Smooth muscle cell (in vitro differentiated cells): ENCODE measurements around the gene MACROD2. TPM values are rescaled to one million over a fixed set of nuclear protein-coding genes. Genes with fewer than 3 reads are reported as not detected.

Source experiments
- DNase-seq: peaks from one replicate; lab custom pipeline; 2025; ENCODE audit not compliant: unreplicated experiment; lab: John Stamatoyannopoulos, UW
- H2AFZ ChIP-seq: fragments of 200-600 bp; sonication (generic); 2 replicates; pipeline ENCODE4 v1.6.0; 2016; ENCODE audit warnings: antibody characterized with exemption, low read depth, mild to moderate bottlenecking
- H3F3A ChIP-seq: fragments of 200-600 bp; sonication (generic); 2 replicates; pipeline ENCODE4 v1.6.0; 2017; ENCODE audit warnings: antibody characterized with exemption, low read depth
- H3K27ac ChIP-seq: fragments of 200-600 bp; sonication (generic); 2 replicates; pipeline ENCODE4 v1.5.1; 2016; ENCODE audit warnings: low read depth, mild to moderate bottlenecking
- H3K27me3 ChIP-seq: fragments of 200-600 bp; sonication (generic); 2 replicates; pipeline ENCODE4 v1.6.1; 2016; ENCODE audit warnings: low read depth, mild to moderate bottlenecking
- H3K36me3 ChIP-seq: fragments of 200-600 bp; sonication (generic); 2 replicates; pipeline ENCODE4 v1.5.1; 2016; ENCODE audit warnings: low read depth
- H3K4me1 ChIP-seq: fragments of 200-600 bp; sonication (generic); 2 replicates; pipeline ENCODE4 v1.5.1; 2016; ENCODE audit warnings: low read depth
- H3K4me2 ChIP-seq: fragments of 200-600 bp; sonication (generic); 2 replicates; pipeline ENCODE4 v1.6.0; 2016; ENCODE audit warnings: mild to moderate bottlenecking
- H3K4me3 ChIP-seq: fragments of 200-600 bp; sonication (generic); 2 replicates; pipeline ENCODE4 v1.5.1; 2016; ENCODE audit warnings: mild to moderate bottlenecking
- H3K79me2 ChIP-seq: fragments of 200-600 bp; sonication (generic); 2 replicates; pipeline ENCODE4 v1.6.0; 2016; ENCODE audit warnings: low read depth, mild to moderate bottlenecking
- H3K9ac ChIP-seq: fragments of 200-600 bp; sonication (generic); 2 replicates; pipeline ENCODE4 v1.6.0; 2016; ENCODE audit warnings: low read depth
- H3K9me3 ChIP-seq: fragments of 200-600 bp; sonication (generic); replicated peaks from 2 replicates; pipeline ENCODE4 v1.5.1; 2016; ENCODE audit warnings: low read depth
- H4K20me1 ChIP-seq: fragments of 200-600 bp; sonication (generic); 2 replicates; pipeline ENCODE4 v1.6.0; 2016; ENCODE audit warnings: low read depth
- WGBS: methylation state at CpG from one replicate; pipeline ENCODE4 v1.1.7; 2016; ENCODE audit warnings: low lambda C conversion rate; 5-methylcytosine and 5-hydroxymethylcytosine counted together
- polyA plus RNA-seq: library from polyadenylated mRNA; unstranded; fragments of >200 nt; fragmentation: Nextera tagmentation; extraction: Ambion mirVana; gene quantifications from 2 replicates; pipeline ENCODE4 v1.2.1, GENCODE V29; 2016
- total RNA-seq: library from RNA; depleted of rRNA; stranded (reverse); fragments of >200 nt; gene quantifications from 2 replicates; pipeline ENCODE4 v1.2.3, GENCODE V29; 2014
- TF ChIP-seq, protein P1 (sequence below): fragments of 200-600 bp; sonication (generic); IDR thresholded peaks from 2 replicates; pipeline ENCODE4 v1.5.1; 2017; ENCODE audit warnings: borderline replicate concordance, mild to moderate bottlenecking, antibody characterized with exemption; ENCODE audit not compliant: insufficient read depth, poor library complexity, severe bottlenecking

The MACROD2 gene
- total and polyA plus RNA-seq, 2 experiments from 2014 or later, result 0.04 to 0.32 TPM

DNA sequence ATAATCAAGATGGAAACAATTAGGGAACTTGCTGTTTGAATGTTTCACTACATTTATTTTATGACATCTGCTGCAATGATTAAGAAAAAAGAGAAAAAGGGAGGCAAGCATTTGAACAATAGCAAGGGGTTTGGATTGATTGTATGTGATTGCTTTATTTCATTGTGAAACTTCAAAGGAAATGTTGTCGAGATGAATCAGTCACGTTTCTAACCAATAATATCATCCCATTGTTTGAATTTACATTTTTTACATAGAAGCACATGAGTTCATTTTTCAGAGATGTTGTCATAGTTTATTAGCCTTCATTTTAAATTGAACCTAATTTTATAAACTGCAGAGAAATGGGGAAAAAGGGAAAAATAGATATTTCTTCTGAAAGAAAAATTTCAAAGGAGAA, 2006.0 kb downstream of the MACROD2 start:
- Histone ChIP-seq H2AFZ (no peak overlapping the region), H3K9ac (no peak overlapping the region), H3K9me3 (peaks cover 12% of the 10 kb centered on the region), H3F3A (no peaks in the 10 kb centered on the region), H3K36me3 (peaks cover 7% of the 10 kb centered on the region), H4K20me1 (no peaks in the 10 kb centered on the region), H3K27me3 (peaks cover 17% of the 10 kb centered on the region), H3K79me2 (no peaks in the 10 kb centered on the region), H3K4me3 (no peak overlapping the region), H3K27ac (no peak overlapping the region), H3K4me2 (no peak overlapping the region), H3K4me1 (no peaks in the 10 kb centered on the region)
- TF ChIP-seq, protein P1, sequence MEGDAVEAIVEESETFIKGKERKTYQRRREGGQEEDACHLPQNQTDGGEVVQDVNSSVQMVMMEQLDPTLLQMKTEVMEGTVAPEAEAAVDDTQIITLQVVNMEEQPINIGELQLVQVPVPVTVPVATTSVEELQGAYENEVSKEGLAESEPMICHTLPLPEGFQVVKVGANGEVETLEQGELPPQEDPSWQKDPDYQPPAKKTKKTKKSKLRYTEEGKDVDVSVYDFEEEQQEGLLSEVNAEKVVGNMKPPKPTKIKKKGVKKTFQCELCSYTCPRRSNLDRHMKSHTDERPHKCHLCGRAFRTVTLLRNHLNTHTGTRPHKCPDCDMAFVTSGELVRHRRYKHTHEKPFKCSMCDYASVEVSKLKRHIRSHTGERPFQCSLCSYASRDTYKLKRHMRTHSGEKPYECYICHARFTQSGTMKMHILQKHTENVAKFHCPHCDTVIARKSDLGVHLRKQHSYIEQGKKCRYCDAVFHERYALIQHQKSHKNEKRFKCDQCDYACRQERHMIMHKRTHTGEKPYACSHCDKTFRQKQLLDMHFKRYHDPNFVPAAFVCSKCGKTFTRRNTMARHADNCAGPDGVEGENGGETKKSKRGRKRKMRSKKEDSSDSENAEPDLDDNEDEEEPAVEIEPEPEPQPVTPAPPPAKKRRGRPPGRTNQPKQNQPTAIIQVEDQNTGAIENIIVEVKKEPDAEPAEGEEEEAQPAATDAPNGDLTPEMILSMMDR, result no peak
- DNase-seq, result no peak
- WGBS, result 84% methylated on average over 2 of the region's 2 CpGs

- 100% methylated on average over 1 of the region's 1 CpG for WGBS
- no peak for DNase-seq
- no peaks in the 10 kb centered on the region for H4K20me1 ChIP-seq
- no peaks in the 10 kb centered on the region for H3F3A ChIP-seq
- no peak overlapping the region for H2AFZ ChIP-seq
- H3K27me3 ChIP-seq, result peaks cover 17% of the 10 kb centered on the region
- no peak overlapping the region for H3K4me3 ChIP-seq
- H3K4me1 ChIP-seq, result no peaks in the 10 kb centered on the region
- no peak overlapping the region for H3K27ac ChIP-seq
- H3K4me2 ChIP-seq, result no peak overlapping the region
- no peaks in the 10 kb centered on the region for H3K9me3 ChIP-seq
- H3K36me3 ChIP-seq, result no peaks in the 10 kb centered on the region
- no peak overlapping the region for H3K9ac ChIP-seq
- TF ChIP-seq, protein P1, result no peak
- no peaks in the 10 kb centered on the region for H3K79me2 ChIP-seq
These were observed 2008.0 kb downstream of the MACROD2 start for GRCh38 chr20:16003310-16003709.

DNA sequence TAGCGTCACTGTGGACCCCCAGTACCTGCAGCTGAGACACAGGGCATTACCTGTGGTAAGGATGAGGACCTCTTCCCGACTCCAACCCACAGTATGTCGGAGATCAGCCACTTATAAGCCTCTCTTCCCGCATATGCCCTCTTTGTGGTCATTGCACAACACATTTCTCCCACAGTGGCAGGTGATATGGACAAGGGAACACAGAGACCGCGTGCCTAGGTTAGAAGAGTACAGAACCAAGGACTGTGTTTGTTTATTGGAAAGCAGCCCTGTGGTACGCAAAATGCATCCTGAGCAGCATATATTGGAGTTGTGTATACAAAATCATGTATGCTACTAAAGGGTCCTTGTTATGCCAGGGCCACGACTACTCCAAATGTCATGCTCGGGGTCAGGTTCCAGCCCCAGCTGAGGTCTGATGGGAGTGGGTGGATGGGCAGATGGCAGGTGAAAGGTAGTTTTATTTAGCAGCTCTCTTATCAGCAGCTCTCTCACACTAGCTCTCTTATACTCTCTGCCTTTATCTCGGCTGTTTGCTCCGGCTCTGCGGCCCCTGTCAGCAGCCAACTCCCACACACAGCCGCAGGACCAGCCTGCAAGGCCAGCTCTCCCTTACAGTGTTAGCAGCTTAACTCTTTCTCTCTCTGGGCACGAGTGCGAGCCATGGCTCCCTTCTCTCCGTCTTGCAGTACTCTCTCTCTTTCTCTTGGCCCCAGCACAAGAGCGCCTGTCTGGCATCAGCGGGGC, 2009.0 kb downstream of the MACROD2 start:
- H3K4me3 ChIP-seq, result no peak overlapping the region
- TF ChIP-seq, protein P1, result no peak
- no peak overlapping the region for H2AFZ ChIP-seq
- DNase-seq, result no peak
- no peaks in the 10 kb centered on the region for H3K4me1 ChIP-seq
- peaks cover 17% of the 10 kb centered on the region for H3K27me3 ChIP-seq
- WGBS, result 76% methylated on average over 18 of the region's 18 CpGs
- H3K36me3 ChIP-seq, result no peaks in the 10 kb centered on the region
- H3F3A ChIP-seq, result no peaks in the 10 kb centered on the region
- H3K4me2 ChIP-seq, result no peak overlapping the region
- H3K9me3 ChIP-seq, result no peaks in the 10 kb centered on the region
- H3K27ac ChIP-seq, result no peak overlapping the region
- no peaks in the 10 kb centered on the region for H3K79me2 ChIP-seq
- no peaks in the 10 kb centered on the region for H4K20me1 ChIP-seq
- no peak overlapping the region for H3K9ac ChIP-seq
